Calu3 (cell line): ENCODE measurements around the gene LMNB1. TPM values are rescaled to one million over a fixed set of nuclear protein-coding genes. Genes with fewer than 3 reads are reported as not detected.

Source experiments
- BruUV-seq: library from RNA; stranded (reverse); fragments of 400-500 nt; replicated peaks from 2 replicates; lab custom pipeline; 2021; lab: Mats Ljungman, UMichigan
- CTCF ChIA-PET: fragments of 300-600 bp; sonication (Branson Sonifier 250); formaldehyde crosslinking; loops from one replicate; lab custom pipeline; 2022; ENCODE audit warnings: antibody characterized with exemption; lab: Charles Lee
- DNase-seq: peaks from one replicate; pipeline ENCODE4 v3.0.0; 2022
- H3K27ac Mint-ChIP-seq: one replicate; pipeline ENCODE4 v1.8.0; 2022; ENCODE audit warnings: mixed read lengths; ENCODE audit not compliant: unreplicated experiment
- H3K27me3 Mint-ChIP-seq: one replicate; pipeline ENCODE4 v1.8.0; 2022; ENCODE audit warnings: mixed read lengths; ENCODE audit not compliant: unreplicated experiment
- H3K36me3 Mint-ChIP-seq: one replicate; pipeline ENCODE4 v1.8.0; 2022; ENCODE audit warnings: mild to moderate bottlenecking, moderate library complexity, mixed read lengths; ENCODE audit not compliant: insufficient read depth, unreplicated experiment
- H3K4me1 Mint-ChIP-seq: one replicate; pipeline ENCODE4 v1.8.0; 2022; ENCODE audit warnings: mild to moderate bottlenecking, low read depth, mixed read lengths; ENCODE audit not compliant: unreplicated experiment
- H3K4me3 Mint-ChIP-seq: one replicate; pipeline ENCODE4 v1.8.0; 2022; ENCODE audit warnings: mild to moderate bottlenecking, low read depth, moderate library complexity, mixed read lengths; ENCODE audit not compliant: unreplicated experiment
- H3K9me3 Mint-ChIP-seq: one replicate; pipeline ENCODE4 v1.8.0; 2022; ENCODE audit warnings: low read depth, mixed read lengths; ENCODE audit not compliant: unreplicated experiment
- CTCF ChIP-seq: fragments of 200-600 bp; IDR thresholded peaks from one replicate; pipeline ENCODE4 v1.8.0; 2022; ENCODE audit warnings: antibody characterized with exemption; ENCODE audit not compliant: unreplicated experiment
- intact Hi-C: fragments of 100-400 bp; cut with micrococcal nuclease; formaldehyde crosslinking; loops from one replicate; pipeline ENCODE4 v1.10.0; 2022; ENCODE audit not compliant: unreplicated experiment
- total RNA-seq: library from RNA; stranded (reverse); gene quantifications from 2 replicates; pipeline ENCODE4 v1.2.3, GENCODE V29; 2022

Gene LMNB1
- total RNA-seq, 1 experiment from 2014 or later, result 153 TPM

GRCh38 chr5:126871441-126871840 is 94.5 kb downstream of the LMNB1 start:
- no peak for TF ChIP-seq CTCF
- Mint-ChIP-seq H3K4me3 (no peak overlapping the region), H3K27me3 (no peaks in the 10 kb centered on the region), H3K27ac (no peak overlapping the region), H3K9me3 (no peaks in the 10 kb centered on the region), H3K36me3 (peaks cover 5% of the 10 kb centered on the region), H3K4me1 (no peaks in the 10 kb centered on the region)
- intact Hi-C loops, result no loop called here
- CTCF ChIA-PET, result no interaction called here
- no peak for DNase-seq
- BruUV-seq, result no TSS peak

- BruUV-seq, result no TSS peak
- no peaks in the 10 kb centered on the region for H3K27me3 Mint-ChIP-seq
- CTCF ChIA-PET, result no interaction called here
- H3K27ac Mint-ChIP-seq, result no peak overlapping the region
- no peak overlapping the region for H3K4me3 Mint-ChIP-seq
- H3K36me3 Mint-ChIP-seq, result peaks cover 11% of the 10 kb centered on the region
- H3K9me3 Mint-ChIP-seq, result no peaks in the 10 kb centered on the region
- no peaks in the 10 kb centered on the region for H3K4me1 Mint-ChIP-seq
- DNase-seq, result no peak
- TF ChIP-seq CTCF, result no peak
- intact Hi-C loops, result no loop called here
These were observed 95.8 kb downstream of the LMNB1 start for GRCh38 chr5:126872561-126873354.

GRCh38 chr5:126875303-126875785 is 98.4 kb downstream of the LMNB1 start:
- no peak for TF ChIP-seq CTCF
- Mint-ChIP-seq H3K27me3 (no peaks in the 10 kb centered on the region), H3K27ac (no peak overlapping the region), H3K36me3 (peaks cover 5% of the 10 kb centered on the region), H3K4me3 (no peak overlapping the region), H3K4me1 (no peaks in the 10 kb centered on the region), H3K9me3 (no peaks in the 10 kb centered on the region)
- CTCF ChIA-PET, result interaction anchor here (1.1 kb wide), 1 partner anchor 42 kb away, joined by 6 read pairs; no protein-coding TSS in a partner anchor
- no peak for DNase-seq
- no TSS peak for BruUV-seq
- intact Hi-C loops, result no loop called here

- TF ChIP-seq CTCF, result no peak
- intact Hi-C loops, result no loop called here
- CTCF ChIA-PET, result no interaction called here
- Mint-ChIP-seq H3K4me1 (no peaks in the 10 kb centered on the region), H3K27me3 (no peaks in the 10 kb centered on the region), H3K4me3 (no peak overlapping the region), H3K9me3 (no peaks in the 10 kb centered on the region), H3K36me3 (peaks cover 5% of the 10 kb centered on the region), H3K27ac (no peak overlapping the region)
- no TSS peak for BruUV-seq
- no peak for DNase-seq
These were observed 100.7 kb downstream of the LMNB1 start for GRCh38 chr5:126877602-126878001.
